Thoracic aorta (tissue), 2 donors: ENCODE results near the gene WDR82. TPM values are rescaled to one million over a fixed set of nuclear protein-coding genes. Genes with fewer than 3 reads are reported as not detected.

Source experiments
- ATAC-seq: fragments of 150-250 bp; one replicate; pipeline ENCODE4 v1.8.0; 2017; ENCODE audit warnings: low read depth; ENCODE audit not compliant: insufficient number of reproducible peaks, low FRiP score
- DNase-seq: peaks from one replicate; pipeline ENCODE4 v3.0.0-alpha.2; 2020; ENCODE audit warnings: low spot score
- H3K27ac ChIP-seq, 2 donors: fragments of 200-600 bp; sonication (generic); 1 replicate in 1 of 2; 2 replicates in 1 of 2; pipeline ENCODE4 v1.5.1; 2016; ENCODE audit warnings: mild to moderate bottlenecking in 2 of 2, moderate library complexity in 2 of 2
- H3K27me3 ChIP-seq: fragments of 200-600 bp; sonication (generic); replicated peaks from 2 replicates; pipeline ENCODE4 v1.6.0; 2016; ENCODE audit warnings: mild to moderate bottlenecking; ENCODE audit not compliant: insufficient read depth
- H3K36me3 ChIP-seq: fragments of 200-600 bp; sonication (generic); one replicate; pipeline ENCODE4 v1.5.1; 2016
- H3K4me1 ChIP-seq, 2 donors: fragments of 200-600 bp; sonication (generic); 1 replicate in 1 of 2; 2 replicates in 1 of 2; pipeline versions ENCODE4 v1.5.1 to v1.6.0; 2016; ENCODE audit warnings: low read depth in 2 of 2, mild to moderate bottlenecking in 1 of 2; ENCODE audit not compliant: control insufficient read depth in 1 of 2
- H3K4me3 ChIP-seq: fragments of 200-600 bp; sonication (generic); 2 replicates; pipeline ENCODE4 v1.5.1; 2016; ENCODE audit warnings: mild to moderate bottlenecking
- H3K9me3 ChIP-seq: fragments of 200-600 bp; sonication (generic); 2 replicates; pipeline ENCODE4 v1.5.1; 2016
- CTCF ChIP-seq: fragments of 200-600 bp; sonication (generic); IDR thresholded peaks from one replicate; pipeline ENCODE4 v1.5.1; 2019; ENCODE audit warnings: antibody characterized with exemption
- total RNA-seq, 2 donors: library from RNA; depleted of rRNA; stranded (reverse); fragments of >200 nt; gene quantifications; one replicate each; pipeline versions ENCODE4 v1.1.0 to v1.2.3, GENCODE V29; 2016

The WDR82 gene
- total RNA-seq, 2 donors from 2014 or later = 44.5 to 66.2 TPM

DNA sequence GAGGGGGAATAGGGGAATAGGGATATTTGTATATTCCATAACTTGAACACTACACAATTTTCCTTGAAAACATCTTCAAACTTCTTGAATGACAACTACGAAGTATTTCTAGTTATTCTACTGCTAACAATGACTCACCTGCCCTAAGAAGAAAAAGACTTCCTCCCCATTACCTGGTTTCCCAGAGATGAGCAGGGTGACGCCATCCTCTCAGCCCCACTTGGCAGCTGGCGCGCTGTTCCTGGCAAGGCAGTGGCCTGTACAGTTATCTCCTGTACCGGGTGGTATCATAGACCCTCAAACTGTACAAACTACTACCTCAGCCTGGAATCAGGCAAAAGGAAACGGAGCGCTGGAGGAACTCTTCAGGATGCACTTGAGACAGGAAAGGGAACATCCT is 10.4 kb downstream of the WDR82 start:
- no peak for DNase-seq
- ATAC-seq = no peak
- H3K4me3 ChIP-seq = no peak overlapping the region
- no peak for TF ChIP-seq CTCF
- no peak overlapping the region for H3K27ac ChIP-seq
- no peaks in the 10 kb centered on the region for H3K27me3 ChIP-seq
- peaks cover 24 to 40% of the 10 kb centered on the region in 2 donors for H3K4me1 ChIP-seq
- H3K36me3 ChIP-seq = peaks cover 47% of the 10 kb centered on the region
- no peaks in the 10 kb centered on the region for H3K9me3 ChIP-seq

GRCh38 chr3:52265387-52265786 is 13.1 kb downstream of the WDR82 start:
- DNase-seq (no peak), ATAC-seq (no peak)
- no peaks in the 10 kb centered on the region for H3K27me3 ChIP-seq
- H3K36me3 ChIP-seq = peaks cover 60% of the 10 kb centered on the region
- H3K4me1 ChIP-seq = peaks cover 4 to 16% of the 10 kb centered on the region in 2 donors
- TF ChIP-seq CTCF = no peak
- H3K27ac ChIP-seq = no peak overlapping the region
- H3K4me3 ChIP-seq = no peak overlapping the region
- no peaks in the 10 kb centered on the region for H3K9me3 ChIP-seq

- DNase-seq (no peak), ATAC-seq (no peak)
- Histone ChIP-seq H3K4me1 (no peaks in the 10 kb centered on the region), H3K27me3 (no peaks in the 10 kb centered on the region), H3K9me3 (no peaks in the 10 kb centered on the region), H3K4me3 (no peak overlapping the region), H3K36me3 (peaks cover 73% of the 10 kb centered on the region), H3K27ac (no peak overlapping the region)
- TF ChIP-seq CTCF = no peak
Measured at GRCh38 chr3:52262447-52262846, 16.0 kb downstream of the WDR82 start.

GRCh38 chr3:52259448-52259847 is 19.0 kb downstream of the WDR82 start:
- DNase-seq (no peak), ATAC-seq (no peak)
- no peaks in the 10 kb centered on the region for H3K4me1 ChIP-seq
- H3K9me3 ChIP-seq = no peaks in the 10 kb centered on the region
- TF ChIP-seq CTCF = no peak
- no peaks in the 10 kb centered on the region for H3K27me3 ChIP-seq
- no peak overlapping the region for H3K4me3 ChIP-seq
- H3K27ac ChIP-seq = no peak overlapping the region
- peaks cover 85% of the 10 kb centered on the region for H3K36me3 ChIP-seq

DNA sequence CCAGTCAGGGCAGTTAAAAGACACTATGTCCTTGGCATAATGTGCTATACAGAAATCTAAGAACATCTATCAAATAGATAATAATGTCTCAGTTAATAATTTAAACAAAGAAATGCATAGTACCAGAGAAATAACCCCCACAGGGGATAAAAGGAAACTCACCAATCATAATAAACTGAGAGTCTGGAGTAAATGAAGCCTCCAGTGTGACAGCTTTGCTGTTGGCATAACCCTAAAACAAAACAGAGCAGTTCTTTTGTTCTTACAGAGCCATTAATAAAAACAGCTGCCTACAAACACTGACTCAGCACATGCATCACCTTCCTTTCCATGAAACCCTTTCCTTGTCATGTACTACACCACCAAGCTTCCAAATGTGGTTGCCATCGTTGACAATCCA is 19.4 kb downstream of the WDR82 start:
- peaks cover 81% of the 10 kb centered on the region for H3K36me3 ChIP-seq
- H3K4me3 ChIP-seq = no peak overlapping the region
- no peak overlapping the region for H3K27ac ChIP-seq
- no peaks in the 10 kb centered on the region for H3K27me3 ChIP-seq
- no peak for ATAC-seq
- no peak for DNase-seq
- no peaks in the 10 kb centered on the region for H3K9me3 ChIP-seq
- no peaks in the 10 kb centered on the region for H3K4me1 ChIP-seq
- TF ChIP-seq CTCF = no peak
